Measurements from ENCODE around the gene PAM. TPM values are rescaled to one million over a fixed set of nuclear protein-coding genes. Genes with fewer than 3 reads are reported as not detected.

The PAM gene
- polyA plus RNA-seq, 1 donor (not counting 4 experiments of a cell fraction or from before 2014, with no cell fraction given) = 149 TPM

DNA sequence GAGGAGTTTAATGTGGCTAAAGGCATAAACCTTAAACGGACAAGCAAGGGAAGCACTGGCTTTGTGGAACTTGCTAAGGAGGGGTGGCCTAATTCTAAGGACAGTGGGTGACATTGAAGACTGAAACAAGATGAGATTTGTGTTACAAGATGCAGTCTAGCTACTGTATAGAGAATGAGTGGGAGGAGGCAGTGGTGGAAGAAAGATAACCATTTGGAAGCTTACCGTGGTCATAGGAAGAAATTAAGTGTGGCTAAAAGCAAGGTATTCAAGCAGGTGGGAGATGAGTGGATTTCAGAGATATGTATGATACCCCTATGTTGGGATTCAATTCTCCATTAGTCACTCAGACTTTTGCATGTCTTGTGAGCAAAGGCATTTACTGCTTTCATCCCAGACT, 4.6 kb downstream of the PAM start:
- no peaks in the 10 kb centered on the region for H3K36me3 ChIP-seq (ENCODE audit: control insufficient read depth in 2 of 2, extremely low read depth in 1 of 2, insufficient read depth in 2 of 2, low read length in 2 of 2)
- dilution Hi-C loops (cut with MboI; ENCODE audit: extremely low pct_ligation_motif_present, low sequenced_read_pairs) = no loop called here
- H3K4me1 ChIP-seq (ENCODE audit: control insufficient read depth, extremely low read depth, insufficient read depth, low read length) = peaks cover 32% of the 10 kb centered on the region
- peaks cover 70% of the 10 kb centered on the region for H3K79me2 ChIP-seq (ENCODE audit: control insufficient read depth, insufficient read depth, low read length)
- TF ChIP-seq EZH2 (IDR thresholded peaks at IDR 0.05; ENCODE audit: low read length) (no peak), CTCF (optimal IDR thresholded peaks at IDR 0.05 in 1 of 3, IDR thresholded peaks at IDR 0.05 in 1 of 3, conservative IDR thresholded peaks at IDR 0.05 in 1 of 3; ENCODE audit: extremely low read depth in 1 of 3, insufficient read depth in 2 of 3, low read length in 3 of 3) (no peak)
- FAIRE-seq (no peak), DNase-seq (ENCODE audit: low read depth, low spot score) (no peak)
- H3K27ac ChIP-seq (ENCODE audit: control insufficient read depth, insufficient read depth, low read length) = no peak overlapping the region
- no peaks in the 10 kb centered on the region for H3K27me3 ChIP-seq (ENCODE audit: control insufficient read depth, extremely low read depth, insufficient read depth, low read length)
- H2AFZ ChIP-seq (ENCODE audit: control insufficient read depth, low read length) = no peak overlapping the region
- H4K20me1 ChIP-seq (ENCODE audit: control insufficient read depth, extremely low read depth, insufficient read depth, low read length) = peaks cover 2% of the 10 kb centered on the region
- H3K4me2 ChIP-seq (ENCODE audit: control insufficient read depth, extremely low read depth, insufficient read depth, low read depth, low read length) = no peak overlapping the region
- H3K9me1 ChIP-seq (ENCODE audit: control insufficient read depth, extremely low read depth, insufficient read depth, low read length) = peaks cover 9% of the 10 kb centered on the region
- no peak overlapping the region for H3K9ac ChIP-seq (ENCODE audit: control insufficient read depth, extremely low read depth, insufficient read depth, low read length)
- no peaks in the 10 kb centered on the region for H3K9me3 ChIP-seq (ENCODE audit: control insufficient read depth, low read depth, low read length)
- H3K4me3 ChIP-seq (ENCODE audit: control insufficient read depth in 2 of 3, extremely low read depth in 1 of 3, insufficient read depth in 2 of 3, low read depth in 1 of 3, low read length in 3 of 3) = no peak overlapping the region

- TF ChIP-seq EZH2 (IDR thresholded peaks at IDR 0.05; ENCODE audit: low read length) (no peak), CTCF (optimal IDR thresholded peaks at IDR 0.05 in 1 of 3, IDR thresholded peaks at IDR 0.05 in 1 of 3, conservative IDR thresholded peaks at IDR 0.05 in 1 of 3; ENCODE audit: extremely low read depth in 1 of 3, insufficient read depth in 2 of 3, low read length in 3 of 3) (no peak)
- no peak overlapping the region for H3K27ac ChIP-seq (ENCODE audit: control insufficient read depth, insufficient read depth, low read length)
- peaks cover 31% of the 10 kb centered on the region for H3K4me1 ChIP-seq (ENCODE audit: control insufficient read depth, extremely low read depth, insufficient read depth, low read length)
- H3K79me2 ChIP-seq (ENCODE audit: control insufficient read depth, insufficient read depth, low read length) = peaks cover 72% of the 10 kb centered on the region
- H2AFZ ChIP-seq (ENCODE audit: control insufficient read depth, low read length) = no peak overlapping the region
- DNase-seq (ENCODE audit: low read depth, low spot score) (no peak), FAIRE-seq (peak; percentile 82)
- no peak overlapping the region for H3K4me2 ChIP-seq (ENCODE audit: control insufficient read depth, extremely low read depth, insufficient read depth, low read depth, low read length)
- H3K4me3 ChIP-seq (ENCODE audit: control insufficient read depth in 2 of 3, extremely low read depth in 1 of 3, insufficient read depth in 2 of 3, low read depth in 1 of 3, low read length in 3 of 3) = no peak overlapping the region
- no peaks in the 10 kb centered on the region for H3K36me3 ChIP-seq (ENCODE audit: control insufficient read depth in 2 of 2, extremely low read depth in 1 of 2, insufficient read depth in 2 of 2, low read length in 2 of 2)
- peaks cover 2% of the 10 kb centered on the region for H4K20me1 ChIP-seq (ENCODE audit: control insufficient read depth, extremely low read depth, insufficient read depth, low read length)
- no peaks in the 10 kb centered on the region for H3K27me3 ChIP-seq (ENCODE audit: control insufficient read depth, extremely low read depth, insufficient read depth, low read length)
- no peak overlapping the region for H3K9ac ChIP-seq (ENCODE audit: control insufficient read depth, extremely low read depth, insufficient read depth, low read length)
- dilution Hi-C loops (cut with MboI; ENCODE audit: extremely low pct_ligation_motif_present, low sequenced_read_pairs) = no loop called here
- no peaks in the 10 kb centered on the region for H3K9me3 ChIP-seq (ENCODE audit: control insufficient read depth, low read depth, low read length)
- H3K9me1 ChIP-seq (ENCODE audit: control insufficient read depth, extremely low read depth, insufficient read depth, low read length) = peaks cover 9% of the 10 kb centered on the region
These were observed 5.7 kb downstream of the PAM start for GRCh38 chr5:102760815-102761214.
